Heart left ventricle (tissue), 16 donors: Measurements from ENCODE around the gene TAGLN. TPM values are rescaled to one million over a fixed set of nuclear protein-coding genes. Genes with fewer than 3 reads are reported as not detected.

ENCODE experiments used
- ATAC-seq, 4 donors: fragments of 200-7000 bp; cut with Tn5 transposase; one replicate each; pipeline ENCODE4 v1.9.1; 2020 to 2022; ENCODE audit warnings: moderate library complexity in 4 of 4, mild to moderate bottlenecking in 3 of 4, moderate number of reproducible peaks in 1 of 4
- DNase-seq, 5 donors: peaks; one replicate each; pipeline ENCODE4 v3.0.0-alpha.2; 2020
- H3K27ac ChIP-seq, 12 donors: fragments of 200-600 bp; sonication (generic) in 4 of 12; one replicate each; pipeline versions ENCODE4 v1.5.0 to v1.8.0; 2016 to 2022; ENCODE audit warnings: mild to moderate bottlenecking in 2 of 12
- H3K27me3 ChIP-seq, 9 donors: fragments of 200-600 bp; sonication (generic) in 2 of 9; one replicate each; pipeline versions ENCODE4 v1.5.1 to v1.8.0; 2016 to 2022; ENCODE audit warnings: mild to moderate bottlenecking in 3 of 9
- H3K36me3 ChIP-seq, 9 donors: fragments of 200-600 bp; sonication (generic) in 2 of 9; one replicate each; pipeline versions ENCODE4 v1.5.0 to v1.8.0; 2018 to 2022; ENCODE audit warnings: mild to moderate bottlenecking in 2 of 9
- H3K4me1 ChIP-seq, 12 donors: fragments of 200-600 bp; sonication (generic) in 4 of 12; one replicate each; pipeline versions ENCODE4 v1.5.0 to v1.8.0; 2016 to 2022; ENCODE audit warnings: mild to moderate bottlenecking in 3 of 12
- H3K4me3 ChIP-seq, 12 donors: fragments of 200-600 bp; sonication (generic) in 4 of 12; one replicate each; pipeline versions ENCODE4 v1.5.0 to v1.8.0; 2017 to 2022; ENCODE audit warnings: mild to moderate bottlenecking in 9 of 12, moderate library complexity in 4 of 12
- H3K9me3 ChIP-seq, 12 donors: fragments of 200-600 bp; sonication (generic) in 4 of 12; one replicate each; pipeline versions ENCODE4 v1.5.0 to v1.8.0; 2016 to 2022; ENCODE audit warnings: mild to moderate bottlenecking in 1 of 12
- CTCF ChIP-seq, 12 donors: fragments of 200-600 bp; sonication (generic) in 4 of 12; IDR thresholded peaks; one replicate each; pipeline versions ENCODE4 v1.5.0 to v1.8.0; 2018 to 2022; ENCODE audit warnings: antibody characterized with exemption in 12 of 12, mild to moderate bottlenecking in 5 of 12
- POLR2A ChIP-seq, 2 donors: fragments of 450-650 bp; IDR thresholded peaks; one replicate each; pipeline ENCODE4 v1.6.1; 2017; ENCODE audit warnings: antibody characterized with exemption in 2 of 2, mild to moderate bottlenecking in 2 of 2, moderate library complexity in 2 of 2
- WGBS, 4 donors: extraction: QIAGEN DNeasy Blood & Tissue Kit in 2 of 4; methylation state at CpG; one replicate each; pipeline versions ENCODE4 v1.1.5 to v1.1.7; 2013 to 2018; 5-methylcytosine and 5-hydroxymethylcytosine counted together
- intact Hi-C, 10 donors: fragments of 100-400 bp; cut with DNase I; formaldehyde crosslinking; loops; one replicate each; pipeline versions ENCODE4 v1.11.1 to v1.14.2; 2022
- polyA plus RNA-seq, 2 donors: library from polyadenylated mRNA; stranded (reverse); fragments of 200-250 nt; gene quantifications; one replicate each; pipeline ENCODE4 v1.2.3, GENCODE V29; 2013
- total RNA-seq, 9 donors: library from RNA; depleted of rRNA in 2 of 9; stranded (reverse); fragments of >200 nt in 2 of 9; fragmentation: NEBNext Ultra II Directional in 3 of 9; extraction: Animal tissue kit (Norgen Biotek cat#: 25700) in 3 of 9; gene quantifications; one replicate each; pipeline versions ENCODE4 v1.1.0 to v1.2.4, GENCODE V29; 2016 to 2023
- donor health status: ischemic (EF 13 %, LVEDD 7.1; RV severe dilation, severe dysfunction).
- donor health status: healthy with polysubstance abuse.
- donor health status: DM: no; HTN: yes; CAD: no.
- donor health status: DM: no; HTN: no; CAD: no.
- donor health status: ischemic (EF 25% LVEDD 6.9; RV normal size, moderate dysfunction).
- donor health status: ischemic (EF 25% LVEDD 5.7; RV mildly dilated, moderate dysfunction).
- donor health status: healthy.
- donor health status: DM: yes; HTN: yes; CAD: no.
- donor health status: ischemic (EF 35%, LVEDD 5.7; RV mildly dilated, moderate dysfunction).
- donor health status: nonischemic (EF 11% LVEDD 7.7; RV severe dilation, severe dysfunction).
- donor health status: DM: yes; HTN: yes; CAD: no.
- donor health status: PGD.
- donor health status: ischemic (EF 29% LVEDD 5.4; RV normal size, mild dysfunction).
- donor health status: nonischemic (EF 23%, LVEDD 6.1; RV moderate dilation, normal function).

Gene TAGLN
- total and polyA plus RNA-seq, 11 donors = 63.7 to 399 (median 187) TPM

GRCh38 chr11:117217141-117218084 is 18.2 kb downstream of the TAGLN start:
- Histone ChIP-seq H3K36me3 (peaks cover 0 to 97% (median 69%) of the 10 kb centered on the region in 9 donors), H3K4me3 (peak overlapping the region in 1 of 12 donors; percentile 25), H3K27me3 (no peaks in the 10 kb centered on the region), H3K9me3 (no peaks in the 10 kb centered on the region), H3K27ac (peak overlapping the region; percentile 39 to 98 (median 88)), H3K4me1 (peaks cover 12 to 62% (median 49%) of the 10 kb centered on the region in 12 donors)
- intact Hi-C loops = loop anchor here in 1 of 10 donors (2.0 kb wide), 1 partner anchor 37 kb away; no protein-coding TSS in a partner anchor
- DNase-seq = no peak
- ATAC-seq = no peak
- WGBS, 4 donors = 61 to 72% (median 66%) methylated on average over 11 of the region's 11 CpGs
- TF ChIP-seq POLR2A (IDR thresholded peaks at IDR 0.05) = no peak

- peak overlapping the region; percentile 39 to 98 (median 88) for H3K27ac ChIP-seq
- H3K36me3 ChIP-seq = peaks cover 0 to 97% (median 69%) of the 10 kb centered on the region in 9 donors
- H3K4me3 ChIP-seq = peak overlapping the region in 2 of 12 donors; percentile 6 to 25
- H3K9me3 ChIP-seq = no peaks in the 10 kb centered on the region
- H3K27me3 ChIP-seq = no peaks in the 10 kb centered on the region
- TF ChIP-seq POLR2A (IDR thresholded peaks at IDR 0.05) = no peak
- TF ChIP-seq CTCF (IDR thresholded peaks at IDR 0.05) = no peak
- intact Hi-C loops = loop anchor here in 1 of 10 donors (2.0 kb wide), 1 partner anchor 38 kb away; no protein-coding TSS in a partner anchor
- ATAC-seq (peak in 2 of 4 donors; percentile 9 to 21), DNase-seq (peak in 4 of 5 donors; percentile 44 to 57 (median 54))
- WGBS, 4 donors = 59 to 64% (median 59%) methylated on average over 15 of the region's 15 CpGs
- peaks cover 12 to 68% (median 49%) of the 10 kb centered on the region in 12 donors for H3K4me1 ChIP-seq
Observed at GRCh38 chr11:117218133-117218915, 19.2 kb downstream of the TAGLN start.

GRCh38 chr11:117219001-117219400 is 19.8 kb downstream of the TAGLN start:
- TF ChIP-seq CTCF (IDR thresholded peaks at IDR 0.05) = no peak
- TF ChIP-seq POLR2A (IDR thresholded peaks at IDR 0.05) = no peak
- Histone ChIP-seq H3K4me1 (peaks cover 12 to 69% (median 49%) of the 10 kb centered on the region in 12 donors), H3K27ac (peak overlapping the region; percentile 39 to 98 (median 88)), H3K9me3 (no peaks in the 10 kb centered on the region), H3K36me3 (peaks cover 0 to 97% (median 71%) of the 10 kb centered on the region in 9 donors), H3K4me3 (peak overlapping the region in 1 of 12 donors; percentile 6), H3K27me3 (no peaks in the 10 kb centered on the region)
- DNase-seq = no peak
- 75 to 94% (median 85%) methylated on average over 7 to 9 of the region's 9 CpGs for WGBS, 4 donors
- ATAC-seq = no peak
- intact Hi-C loops = loop anchor here in 1 of 10 donors (2.0 kb wide), 1 partner anchor 38 kb away; no protein-coding TSS in a partner anchor

- Histone ChIP-seq H3K9me3 (no peaks in the 10 kb centered on the region), H3K4me1 (peaks cover 12 to 69% (median 49%) of the 10 kb centered on the region in 12 donors), H3K27ac (peak overlapping the region in 11 of 12 donors; percentile 59 to 98 (median 88)), H3K4me3 (no peak overlapping the region), H3K36me3 (peaks cover 0 to 97% (median 71%) of the 10 kb centered on the region in 9 donors), H3K27me3 (no peaks in the 10 kb centered on the region)
- intact Hi-C loops = loop anchor here in 1 of 10 donors (2.0 kb wide), 1 partner anchor 39 kb away; no protein-coding TSS in a partner anchor
- DNase-seq (no peak), ATAC-seq (no peak)
- TF ChIP-seq POLR2A (IDR thresholded peaks at IDR 0.05) = no peak
- no peak for TF ChIP-seq CTCF (IDR thresholded peaks at IDR 0.05)
- WGBS, 4 donors = 88 to 91% (median 90%) methylated on average over 1 to 8 of the region's 8 CpGs
Observed at GRCh38 chr11:117219455-117219854, 20.3 kb downstream of the TAGLN start.
